Astrocyte of the cerebellum (primary cell): Measurements from ENCODE around the gene CYB561.

ENCODE experiments used
- DNase-seq: peaks from one replicate; pipeline ENCODE4 v3.0.0-alpha.2; 2011; ENCODE audit warnings: low read depth
- H3K4me3 ChIP-seq: 2 replicates; pipeline ENCODE4 v1.5.1; 2011; ENCODE audit warnings: mild to moderate bottlenecking, low read depth, low read length, moderate library complexity
- CTCF ChIP-seq: IDR thresholded peaks from 2 replicates; pipeline ENCODE4 v1.5.1; 2012; ENCODE audit warnings: low read length, low read depth, moderate library complexity, mild to moderate bottlenecking; ENCODE audit errors: missing control alignments
- in situ Hi-C: cut with HindIII; loops from 2 replicates; pipeline ENCODE4 v1.10.0; 2017; ENCODE audit warnings: low sequenced_read_pairs

CYB561 gene

GRCh38 chr17:63491413-63491812 is 45.3 kb upstream of the CYB561 start:
- no peak for DNase-seq
- no peak overlapping the region for H3K4me3 ChIP-seq
- TF ChIP-seq CTCF, result no peak
- in situ Hi-C loops, result no loop called here

- no peak overlapping the region for H3K4me3 ChIP-seq
- no peak for TF ChIP-seq CTCF
- in situ Hi-C loops, result no loop called here
- no peak for DNase-seq
Observed at GRCh38 chr17:63490858-63491400, 44.8 kb upstream of the CYB561 start.

GRCh38 chr17:63490329-63490728 is 44.2 kb upstream of the CYB561 start:
- no peak overlapping the region for H3K4me3 ChIP-seq
- in situ Hi-C loops, result no loop called here
- TF ChIP-seq CTCF, result no peak
- DNase-seq, result no peak

GRCh38 chr17:63489291-63489690 is 43.2 kb upstream of the CYB561 start:
- in situ Hi-C loops, result no loop called here

GRCh38 chr17:63488851-63489250 is 42.7 kb upstream of the CYB561 start:
- no peak for TF ChIP-seq CTCF
- H3K4me3 ChIP-seq, result no peak overlapping the region
- no peak for DNase-seq
- in situ Hi-C loops, result no loop called here

More at GRCh38 chr17:63489291-63489690, 43.2 kb upstream of the CYB561 start:
- TF ChIP-seq CTCF, result no peak
- no peak overlapping the region for H3K4me3 ChIP-seq
- DNase-seq, result no peak

- in situ Hi-C loops, result no loop called here
- no peak overlapping the region for H3K4me3 ChIP-seq
- no peak for DNase-seq
- TF ChIP-seq CTCF, result no peak
Observed at GRCh38 chr17:63487014-63487339, 40.9 kb upstream of the CYB561 start.

- no peak for DNase-seq
- in situ Hi-C loops, result no loop called here
- no peak for TF ChIP-seq CTCF
- no peak overlapping the region for H3K4me3 ChIP-seq
Observed at GRCh38 chr17:63486317-63487013, 40.4 kb upstream of the CYB561 start.
